Measurements from ENCODE around the gene GPER1.

Gene GPER1

DNA sequence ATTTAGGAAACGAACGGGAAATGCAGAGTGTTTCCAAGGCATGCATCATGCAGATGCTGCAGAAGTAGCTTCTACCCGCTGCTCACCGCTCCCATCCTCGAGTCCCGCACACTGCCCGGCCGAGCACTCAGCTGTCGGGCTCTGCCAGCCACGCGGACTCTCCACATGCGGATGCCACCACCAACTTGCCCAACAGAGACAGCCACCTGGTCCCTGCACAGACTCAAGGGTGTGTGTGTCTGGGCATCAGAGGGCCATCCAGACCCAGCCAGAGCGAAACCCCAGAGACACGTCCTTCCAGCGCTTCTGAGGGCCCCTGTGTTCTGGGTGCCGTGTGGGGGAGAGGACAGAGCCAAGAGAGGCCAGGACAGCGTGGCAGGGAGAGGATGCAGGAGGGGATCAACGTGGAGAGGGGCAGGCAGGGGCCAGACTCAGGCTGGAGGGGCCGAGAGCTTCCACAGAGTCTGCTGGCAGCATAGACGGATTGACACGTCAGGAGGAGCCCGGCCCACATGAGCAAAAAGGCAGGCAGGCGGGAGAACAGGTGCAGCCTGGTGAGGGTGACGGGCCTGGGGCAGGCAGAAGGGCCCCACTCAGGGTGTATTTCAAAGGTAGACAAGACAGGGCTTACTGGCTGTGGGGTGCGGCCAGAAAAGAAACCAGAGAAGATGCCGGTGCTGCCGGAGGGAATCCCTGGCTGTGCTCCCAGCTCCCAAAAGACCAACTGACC lies 18.3 kb downstream of the GPER1 start:
- DNase-seq, result no peak

- DNase-seq, result no peak
These were observed 19.0 kb downstream of the GPER1 start for GRCh38 chr7:1106793-1107421.

GRCh38 chr7:1108264-1108920 lies 20.5 kb downstream of the GPER1 start:
- DNase-seq, result no peak

DNA sequence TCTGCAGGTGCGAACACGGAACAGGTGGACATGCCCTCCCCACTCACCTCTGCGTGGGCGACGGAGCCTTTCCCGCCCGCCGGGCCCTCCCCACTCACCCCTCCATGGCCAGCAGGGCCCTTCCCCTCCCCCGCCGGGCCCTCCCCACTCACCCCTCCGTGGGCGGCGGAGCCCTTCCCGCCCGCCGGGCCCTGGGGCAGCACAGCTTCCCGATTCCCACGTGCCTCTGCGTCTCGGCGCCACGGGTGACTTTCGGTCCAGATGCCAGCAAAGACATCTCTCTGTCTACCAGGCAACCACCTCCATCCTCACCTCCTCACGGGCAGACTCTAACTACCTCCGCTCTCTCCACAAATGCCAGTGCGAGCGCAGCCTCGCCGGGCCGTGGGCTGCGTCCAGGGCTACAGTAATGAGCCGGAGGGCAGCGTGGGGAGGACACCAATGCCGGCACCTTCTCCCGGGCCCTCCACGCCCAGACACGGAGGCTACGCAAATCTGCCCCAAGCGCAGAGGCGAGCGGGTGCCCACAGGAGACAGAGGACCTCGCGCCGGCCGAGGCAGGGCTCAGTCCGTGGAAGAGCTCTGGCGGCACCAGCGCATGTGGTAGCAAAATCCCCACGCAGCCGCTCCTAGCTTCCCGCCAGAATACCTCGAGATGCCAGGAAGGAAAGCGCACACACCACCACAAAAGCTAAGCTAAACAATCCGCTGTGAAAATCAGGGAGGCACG lies 21.8 kb downstream of the GPER1 start:
- DNase-seq, result no peak

DNA sequence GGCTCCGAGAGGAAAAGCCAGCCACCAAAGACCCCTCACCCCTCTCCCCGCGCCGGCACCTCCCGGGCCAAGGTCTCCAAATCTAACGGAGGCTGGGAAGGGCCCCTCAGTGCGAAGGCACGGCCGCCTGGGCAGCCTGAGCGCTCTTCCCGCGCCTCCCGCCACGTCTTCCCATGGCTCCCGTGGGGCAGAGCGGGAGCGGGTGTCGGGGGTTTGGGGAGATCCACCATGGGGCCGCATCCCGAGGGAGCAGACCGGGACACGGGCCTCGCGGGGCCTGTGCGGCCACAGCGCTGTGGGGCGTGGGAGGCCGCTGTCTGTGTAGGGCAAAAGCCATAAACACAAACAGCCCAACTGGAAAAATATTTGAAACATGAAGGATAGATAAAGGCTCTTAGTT lies 22.4 kb downstream of the GPER1 start:
- DNase-seq, result no peak

DNA sequence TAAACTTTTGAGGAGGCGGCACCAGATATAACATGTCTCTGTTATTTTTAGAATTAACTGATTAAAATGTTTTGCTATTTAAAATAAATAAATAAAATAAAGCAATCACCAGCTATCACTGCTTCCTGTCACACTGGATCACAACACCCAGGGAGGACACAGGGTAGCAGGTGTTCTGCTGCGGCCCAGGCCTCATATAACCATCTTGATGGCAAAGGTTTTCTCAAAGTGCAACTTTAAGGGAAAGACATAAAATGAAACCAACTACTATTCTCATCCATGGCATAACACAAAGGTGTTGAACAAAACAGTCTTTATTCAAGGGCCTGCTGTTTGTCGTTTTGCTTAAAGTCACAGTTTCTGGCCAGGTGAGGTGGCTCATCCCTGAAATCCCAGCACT lies 23.2 kb downstream of the GPER1 start:
- no peak for DNase-seq

DNA sequence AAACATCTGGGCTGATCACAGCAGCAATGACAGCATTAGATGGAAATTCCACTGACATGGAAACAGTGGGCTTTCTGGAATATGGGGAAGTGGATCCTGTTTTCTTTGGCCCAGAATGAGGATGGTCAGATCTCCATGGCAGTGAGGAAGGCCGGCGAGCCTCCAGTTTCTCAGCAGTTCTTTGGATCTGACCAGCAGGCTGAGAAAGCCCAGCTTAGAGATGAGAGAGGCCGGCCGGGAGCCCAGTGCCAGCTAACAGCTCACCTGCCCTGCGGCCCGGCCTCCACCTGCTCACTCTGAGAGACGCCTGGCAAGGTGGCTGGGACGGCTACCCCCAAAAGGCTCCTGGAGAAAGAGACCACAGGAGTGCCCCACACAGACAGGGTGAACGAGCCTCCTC lies 24.2 kb downstream of the GPER1 start:
- DNase-seq, result no peak

DNA sequence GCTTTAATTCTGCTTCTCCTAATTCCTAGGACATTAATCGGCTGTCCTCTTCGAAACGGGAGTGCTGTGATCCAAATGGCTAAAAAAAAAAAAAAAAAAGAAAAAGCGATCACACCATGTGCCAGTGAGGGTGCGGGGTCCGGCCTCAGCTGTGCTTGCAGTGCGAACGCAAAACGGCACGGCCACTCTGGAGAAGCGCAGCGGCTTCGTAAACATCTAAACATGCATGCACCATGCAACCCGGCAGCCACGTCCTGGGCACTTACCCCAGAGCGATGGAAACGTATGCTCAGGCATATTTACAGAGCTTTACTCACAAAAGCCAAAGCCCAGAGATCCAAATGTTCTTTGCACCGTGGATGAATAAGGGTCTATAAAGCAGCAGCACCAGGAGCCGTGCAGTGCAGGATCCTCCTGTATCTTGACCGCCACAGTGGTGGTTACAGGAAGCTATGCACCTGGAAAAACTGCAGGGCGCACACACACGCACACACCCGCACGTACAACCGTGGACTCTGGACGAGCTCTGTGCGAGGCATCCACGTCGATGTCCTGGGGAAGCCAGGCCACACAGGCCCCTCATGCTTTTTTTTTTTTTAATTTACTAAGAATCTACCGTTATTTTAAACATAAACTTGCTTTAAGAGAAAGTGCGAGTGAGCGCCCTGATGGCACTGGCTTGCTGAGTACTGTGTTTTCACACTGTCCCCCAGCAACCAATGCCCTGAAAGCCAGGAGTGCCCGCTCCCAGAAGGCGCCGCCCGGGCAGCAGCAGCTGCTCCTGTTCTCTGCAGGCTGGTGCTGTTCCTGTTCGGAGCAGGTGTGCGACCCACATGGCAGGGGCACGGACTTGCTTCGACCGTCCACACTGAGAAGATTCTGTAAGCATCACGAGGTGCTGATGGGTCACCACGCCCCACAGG lies 25.0 kb downstream of the GPER1 start:
- DNase-seq, result no peak

- DNase-seq, result no peak
These were observed 25.6 kb downstream of the GPER1 start for GRCh38 chr7:1113548-1113885.

GRCh38 chr7:1114088-1114487 lies 26.2 kb downstream of the GPER1 start:
- no peak for DNase-seq

DNA sequence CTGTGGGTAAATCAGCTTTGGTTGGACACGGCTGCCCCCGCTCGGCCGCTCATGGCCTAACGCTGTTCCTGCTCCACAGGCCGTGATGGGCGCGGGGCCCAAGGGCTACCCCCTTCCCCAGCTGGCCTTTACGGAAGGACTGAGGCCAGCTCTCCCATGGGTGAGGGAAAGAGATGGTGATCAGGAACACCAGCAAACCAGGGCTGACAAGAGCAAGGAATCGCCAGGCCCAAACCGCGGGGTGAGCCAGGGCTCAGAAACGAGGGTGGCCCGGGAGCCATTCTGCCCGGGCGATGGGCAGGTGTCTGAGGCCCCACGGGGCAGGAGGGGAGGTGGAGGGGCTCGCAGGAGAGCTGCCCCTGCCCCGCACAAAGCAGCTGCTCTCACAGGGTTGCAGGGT lies 26.6 kb downstream of the GPER1 start:
- no peak for DNase-seq

- peak; percentile 66 for DNase-seq
These were observed 27.5 kb downstream of the GPER1 start for GRCh38 chr7:1115171-1116045.

DNA sequence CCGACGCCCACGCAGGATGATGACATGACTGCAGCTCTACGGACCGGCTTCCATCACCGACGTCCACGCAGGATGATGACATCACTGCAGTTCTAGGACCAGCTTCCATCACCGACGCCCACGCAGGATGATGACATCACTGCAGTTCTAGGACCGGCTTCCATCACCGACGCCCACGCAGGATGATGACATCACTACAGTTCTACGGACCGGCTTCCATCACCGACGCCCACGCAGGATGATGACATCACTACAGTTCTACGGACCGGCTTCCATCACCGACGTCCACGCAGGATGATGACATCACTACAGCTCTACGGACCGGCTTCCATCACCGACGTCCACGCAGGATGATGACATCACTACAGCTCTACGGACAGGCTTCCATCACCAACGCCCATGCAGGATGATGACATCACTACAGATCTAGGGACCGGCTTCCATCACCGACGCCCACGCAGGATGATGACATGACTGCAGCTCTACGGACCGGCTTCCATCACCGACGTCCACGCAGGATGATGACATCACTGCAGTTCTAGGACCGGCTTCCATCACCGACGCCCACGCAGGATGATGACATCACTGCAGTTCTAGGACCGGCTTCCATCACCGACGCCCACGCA lies 28.6 kb downstream of the GPER1 start:
- peak; percentile 34 for DNase-seq

GRCh38 chr7:1117321-1117928 lies 29.5 kb downstream of the GPER1 start:
- peak; percentile 24 for DNase-seq

- no peak for DNase-seq
These were observed 31.3 kb downstream of the GPER1 start for GRCh38 chr7:1119201-1119600.

DNA sequence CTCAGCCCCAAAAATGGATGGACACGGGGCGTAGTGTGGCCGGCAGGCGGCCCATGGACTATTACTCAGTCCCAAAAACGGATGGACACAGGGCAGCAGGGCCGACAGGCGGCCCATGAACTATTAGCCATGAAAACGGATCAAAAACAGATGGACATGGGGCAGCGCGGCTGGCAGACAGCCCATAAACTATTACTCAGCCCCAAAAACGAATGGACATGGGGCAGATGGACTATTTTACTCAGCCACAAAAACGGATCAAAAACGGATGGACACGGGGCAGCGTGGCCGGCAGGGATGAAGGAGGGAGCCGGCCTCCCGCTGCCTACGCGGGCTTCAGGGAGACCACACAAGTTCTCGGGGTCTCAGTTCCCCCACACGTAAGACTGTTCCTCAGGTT lies 32.9 kb downstream of the GPER1 start:
- DNase-seq, result no peak

- DNase-seq, result no peak
These were observed 33.6 kb downstream of the GPER1 start for GRCh38 chr7:1121476-1121875.

GRCh38 chr7:1121886-1122831 lies 34.2 kb downstream of the GPER1 start:
- no peak for DNase-seq

- no peak for DNase-seq
These were observed 35.1 kb downstream of the GPER1 start for GRCh38 chr7:1122832-1123501.
